ENCODE data around the gene FRMD4A.
"Not testable (repeated sequence)": the region's sequence is repeated elsewhere in the genome, so short reads cannot be mapped to it uniquely, and the experiment has no call there.

The FRMD4A gene

DNA sequence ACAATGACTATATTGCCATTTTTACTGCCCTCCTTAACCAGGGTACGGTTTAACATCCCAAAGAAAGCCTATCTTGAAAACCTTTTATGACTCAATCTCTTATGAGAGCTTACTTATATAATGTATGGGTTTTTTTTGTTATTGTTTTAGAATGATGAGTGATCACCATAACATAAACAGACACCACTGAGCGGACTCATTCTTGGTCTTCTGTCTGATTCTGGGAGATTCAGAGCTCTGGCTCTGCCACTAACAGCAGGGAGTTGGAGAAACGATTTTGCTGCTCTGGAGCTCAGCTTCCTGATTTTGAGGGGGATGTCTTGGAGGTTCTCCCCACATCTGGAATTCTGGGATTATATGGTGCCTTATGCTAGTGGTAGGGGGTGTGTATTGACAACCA is 244.1 kb downstream of the FRMD4A start:
- DNase-seq, result peak; percentile 60

- peak; percentile 63 for DNase-seq
Observed at GRCh38 chr10:14084875-14085274, 245.8 kb downstream of the FRMD4A start.

GRCh38 chr10:14080795-14081194 is 249.9 kb downstream of the FRMD4A start:
- DNase-seq, result no peak

DNA sequence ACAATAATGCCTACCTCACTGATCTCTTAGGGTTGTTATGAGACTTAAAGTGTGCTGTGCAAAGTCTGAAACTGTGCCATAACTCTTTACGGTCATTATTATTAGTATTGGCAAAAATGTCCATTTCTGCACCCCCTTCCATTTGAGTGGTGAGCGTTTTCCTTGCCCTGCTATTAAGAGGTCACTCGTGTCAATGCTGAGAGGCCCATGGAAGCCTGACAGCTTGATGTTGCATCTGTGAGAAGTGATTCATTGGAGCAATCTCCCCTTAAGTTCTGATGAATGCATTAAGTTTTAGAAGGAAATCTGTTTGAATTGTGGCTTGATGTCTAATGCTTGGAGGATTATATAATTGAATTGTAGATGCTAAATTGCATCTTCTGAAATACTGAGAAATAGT is 253.3 kb downstream of the FRMD4A start:
- no peak for DNase-seq

DNA sequence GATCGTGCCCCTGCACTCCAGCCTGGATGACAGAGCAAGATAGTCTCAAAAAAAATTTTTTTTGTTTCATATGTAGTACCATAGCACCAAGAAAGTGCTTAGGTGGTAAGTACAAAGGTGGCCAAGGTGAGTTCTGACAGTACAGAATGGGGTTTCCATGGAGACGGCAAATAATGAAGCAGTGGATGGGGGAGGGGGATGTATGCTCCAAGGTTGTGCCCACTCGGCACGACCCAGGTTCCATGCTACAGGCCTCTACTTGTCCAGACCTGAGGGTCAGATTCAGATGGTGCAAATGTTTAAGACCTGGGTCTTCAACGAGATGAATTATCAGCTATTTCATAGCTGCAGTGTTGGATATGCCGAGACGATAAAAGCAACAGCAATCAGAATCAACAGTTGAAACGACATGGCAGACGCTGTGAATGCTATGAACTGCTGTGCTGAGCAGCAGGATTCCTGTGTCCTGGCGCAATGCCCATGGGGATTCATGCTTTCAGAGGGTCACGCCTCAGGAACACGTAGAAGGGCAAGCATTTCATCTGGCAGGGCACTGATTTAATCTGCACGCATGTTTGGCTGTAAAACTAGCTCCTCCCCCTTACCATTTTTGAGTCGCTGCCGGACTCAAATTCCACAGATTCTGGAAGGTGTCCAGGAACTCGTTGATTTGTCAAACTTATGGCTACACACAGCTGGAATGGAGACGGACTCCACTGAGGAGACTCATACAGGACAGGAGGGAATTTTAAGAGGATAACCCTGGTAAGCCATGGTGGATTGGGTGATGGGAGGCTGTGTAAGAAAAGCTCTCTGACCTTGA is 256.5 kb downstream of the FRMD4A start:
- DNase-seq, result peak; percentile 100

- DNase-seq, result peak; percentile 24
Observed at GRCh38 chr10:14072541-14072940, 258.2 kb downstream of the FRMD4A start.

DNA sequence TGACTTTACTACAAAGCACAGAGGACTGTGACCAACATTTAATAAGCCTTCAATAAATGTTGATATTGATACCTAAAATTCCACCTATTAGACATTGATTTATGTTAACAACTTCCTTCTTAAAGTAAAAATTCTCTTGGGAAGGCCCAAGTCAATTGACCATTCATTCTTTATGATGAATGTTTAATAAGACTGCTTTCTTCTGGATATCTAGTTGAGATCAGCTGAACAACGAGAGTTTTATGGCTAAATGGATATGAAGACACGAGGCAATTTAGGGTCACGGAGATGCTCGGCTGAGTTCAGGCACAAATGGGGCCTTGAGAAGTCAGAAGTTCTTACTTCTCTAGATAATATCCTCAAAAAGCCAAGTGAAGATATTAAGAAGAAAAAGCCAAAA is 258.8 kb downstream of the FRMD4A start:
- DNase-seq, result no peak

DNA sequence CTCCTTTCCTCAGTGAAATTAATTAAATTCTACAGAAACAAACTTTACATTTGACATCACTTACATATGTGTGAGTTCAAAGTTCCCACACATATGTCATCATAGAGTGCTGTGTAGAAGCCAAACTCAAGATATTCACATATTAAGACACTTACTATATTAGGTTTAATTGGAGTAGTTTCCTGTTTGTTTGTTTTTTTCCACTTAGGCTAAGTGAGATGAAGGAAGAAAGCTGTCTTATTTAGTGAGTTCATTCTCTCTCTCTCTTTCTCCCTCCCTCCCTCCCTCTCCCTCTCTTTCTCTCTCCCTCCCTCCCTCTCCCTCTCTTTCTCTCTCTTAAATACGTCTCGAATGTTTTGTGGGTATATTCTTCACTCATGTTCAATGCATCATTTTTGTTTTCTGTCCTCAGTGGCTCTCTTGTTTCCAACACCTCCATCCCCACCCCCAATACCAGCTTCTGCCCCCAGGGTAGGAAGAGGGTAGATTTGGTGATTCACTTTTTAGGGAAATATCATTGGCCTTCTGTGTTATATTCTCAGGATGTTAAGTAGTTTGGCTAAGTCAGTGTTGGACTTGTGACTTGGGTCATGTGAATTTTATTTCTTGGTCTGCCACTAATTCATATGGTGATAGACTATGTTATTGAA is 262.0 kb downstream of the FRMD4A start:
- no peak for DNase-seq

- DNase-seq, result not testable (repeated sequence)
Observed at GRCh38 chr10:14067638-14068037, 263.1 kb downstream of the FRMD4A start.

DNA sequence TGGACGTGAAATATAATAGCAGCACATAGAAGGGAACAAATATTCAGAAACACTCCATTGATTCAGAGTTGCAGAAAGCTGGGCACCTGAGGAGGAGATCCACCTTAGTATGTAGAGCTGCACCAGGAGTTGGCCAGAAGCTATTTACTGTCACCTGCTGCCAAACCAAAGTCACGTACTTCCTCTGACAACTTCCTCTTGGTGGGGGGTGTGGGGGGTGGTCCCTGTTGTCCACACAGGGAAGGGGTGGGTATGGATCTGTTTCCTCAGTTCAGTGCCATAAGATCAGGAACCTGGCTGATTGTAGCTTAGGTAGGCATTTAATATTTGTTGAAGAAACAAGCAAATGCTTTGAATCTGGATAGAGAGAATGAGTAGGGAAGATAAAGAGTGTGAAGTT is 264.6 kb downstream of the FRMD4A start:
- DNase-seq, result no peak

DNA sequence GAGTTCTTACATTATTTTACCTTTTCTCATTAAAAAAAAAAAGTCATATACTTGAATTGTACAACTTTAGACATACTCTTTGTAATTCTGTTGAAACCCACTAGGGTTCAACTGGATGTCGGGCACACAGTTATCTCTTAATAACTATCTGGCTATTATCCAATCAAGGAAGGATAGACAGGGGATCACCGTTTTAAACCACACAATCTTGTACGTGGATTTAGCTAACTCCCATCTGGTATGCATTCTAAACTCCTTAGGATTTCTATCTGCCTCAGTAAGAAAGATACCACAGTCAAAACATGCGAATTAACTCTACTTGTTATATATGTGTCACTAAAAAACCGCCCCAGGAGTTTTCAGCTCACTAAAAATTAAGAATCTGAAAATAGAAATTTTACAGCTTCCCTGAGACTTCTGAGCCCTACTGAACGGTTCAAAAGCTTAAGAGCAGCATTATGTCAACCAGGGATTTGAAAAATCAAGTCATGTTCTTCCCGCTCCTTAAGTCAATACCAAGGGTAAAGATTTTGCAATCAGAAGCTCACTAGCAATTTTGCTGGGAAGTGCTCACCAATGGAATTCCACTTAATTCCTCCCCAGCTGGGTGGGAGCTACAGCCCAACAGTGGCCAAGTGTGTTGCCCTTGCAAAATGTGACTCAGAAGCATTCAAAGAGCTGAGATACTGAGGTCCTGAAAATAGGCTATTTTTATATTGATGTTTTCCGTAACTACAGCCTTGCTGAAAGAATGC is 267.0 kb downstream of the FRMD4A start:
- DNase-seq, result peak; percentile 94

DNA sequence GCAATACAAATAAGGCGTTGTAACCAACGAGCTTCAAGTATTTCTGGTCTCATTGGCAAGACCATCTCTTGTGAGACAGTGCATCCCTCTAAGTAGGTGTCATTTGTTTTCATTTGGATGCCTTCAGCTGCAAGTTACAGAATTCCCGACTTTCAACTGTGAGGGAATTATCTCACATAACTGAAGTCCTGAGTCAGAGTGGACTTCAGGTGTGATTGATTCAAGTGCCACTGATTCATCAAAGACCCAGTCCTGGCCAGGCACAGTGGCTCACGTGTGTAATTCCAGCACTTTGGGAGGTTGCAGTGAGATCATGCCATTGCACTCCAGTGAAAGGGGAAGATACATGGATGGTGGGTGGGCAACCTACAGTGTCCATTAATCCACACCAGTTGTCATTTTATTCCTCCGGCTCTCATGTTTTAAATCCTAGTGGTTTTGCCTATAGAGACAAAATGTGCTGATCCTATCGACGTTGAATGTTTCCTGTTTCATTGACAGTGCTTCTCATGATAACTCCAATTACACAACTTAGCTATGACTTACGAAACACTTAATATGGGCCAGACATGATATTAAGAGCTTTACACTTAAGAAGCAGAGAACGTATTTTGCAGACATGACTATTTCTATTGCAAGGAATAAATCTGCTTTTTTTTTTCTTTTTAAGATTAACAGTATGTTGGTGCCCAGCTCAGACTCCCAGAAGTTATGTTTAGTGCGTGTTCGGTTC is 268.0 kb downstream of the FRMD4A start:
- DNase-seq, result peak; percentile 36

DNA sequence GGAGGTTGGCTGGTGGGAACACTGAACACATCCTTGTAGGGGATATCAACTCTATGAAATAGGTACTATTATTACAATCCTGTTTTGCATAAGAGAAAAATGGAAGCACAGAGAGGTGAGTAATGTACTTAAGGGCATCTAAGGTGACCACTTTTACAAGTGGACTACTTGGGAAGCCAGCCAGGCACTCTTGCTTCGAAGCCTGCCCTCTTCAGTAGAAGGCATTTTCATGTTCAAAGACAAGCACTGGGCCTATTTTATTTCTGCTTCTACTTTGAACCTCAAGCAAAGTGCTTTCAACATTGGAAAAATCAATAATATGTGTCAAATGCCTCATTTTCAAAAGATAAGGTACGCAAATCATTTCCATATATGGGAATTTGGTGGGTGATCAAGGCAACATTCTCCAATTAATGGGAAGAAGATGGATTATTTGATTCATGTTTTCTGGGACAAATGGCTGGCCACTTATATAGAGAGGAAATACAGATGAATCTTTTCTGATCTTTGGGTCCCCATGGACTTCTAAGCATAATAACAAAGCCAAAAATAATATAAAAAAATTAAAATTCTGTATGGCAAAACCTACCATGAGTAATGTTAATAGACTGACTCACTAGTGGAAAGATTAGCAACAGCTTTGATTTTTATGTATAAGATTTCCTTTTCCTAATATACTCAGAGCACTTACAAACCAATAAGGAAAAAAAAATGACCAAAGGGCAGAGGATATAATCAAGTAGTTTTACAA is 270.2 kb downstream of the FRMD4A start:
- peak; percentile 31 for DNase-seq

DNA sequence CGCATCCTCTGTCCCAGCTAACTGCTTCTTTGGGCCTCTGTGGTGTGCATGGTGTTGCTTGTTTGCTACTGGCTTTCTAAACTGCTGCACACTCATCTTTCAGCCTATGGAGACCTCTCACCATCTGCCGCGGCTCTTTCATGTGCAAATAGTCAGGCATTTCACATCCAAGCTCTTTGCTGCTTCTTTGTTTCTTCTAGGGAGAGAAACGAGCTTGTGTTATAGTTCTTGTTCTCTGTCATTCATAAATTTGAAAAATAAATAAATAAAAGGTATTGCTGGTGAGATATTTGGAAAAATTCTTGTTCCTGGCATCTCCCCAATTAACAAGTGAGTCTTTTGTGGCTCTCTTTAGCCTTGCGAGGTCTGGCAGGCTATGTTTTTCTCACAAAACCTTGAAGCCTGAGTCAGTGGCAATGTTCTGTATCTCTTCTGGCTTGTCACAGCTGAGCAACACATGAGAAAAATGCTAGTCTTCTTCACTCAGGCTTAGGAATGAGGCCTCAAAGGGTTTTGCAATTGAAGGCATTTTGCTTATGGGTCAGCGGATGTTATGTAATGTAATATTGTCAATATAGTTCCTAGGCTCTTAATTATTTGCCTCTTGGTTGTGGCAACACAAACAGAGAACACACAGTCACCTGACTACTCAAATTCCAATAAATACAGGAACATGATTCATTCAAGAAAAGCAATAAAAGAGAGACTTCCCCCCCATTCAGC is 274.0 kb downstream of the FRMD4A start:
- peak; percentile 87 for DNase-seq

GRCh38 chr10:14052931-14053330 is 277.8 kb downstream of the FRMD4A start:
- no peak for DNase-seq

DNA sequence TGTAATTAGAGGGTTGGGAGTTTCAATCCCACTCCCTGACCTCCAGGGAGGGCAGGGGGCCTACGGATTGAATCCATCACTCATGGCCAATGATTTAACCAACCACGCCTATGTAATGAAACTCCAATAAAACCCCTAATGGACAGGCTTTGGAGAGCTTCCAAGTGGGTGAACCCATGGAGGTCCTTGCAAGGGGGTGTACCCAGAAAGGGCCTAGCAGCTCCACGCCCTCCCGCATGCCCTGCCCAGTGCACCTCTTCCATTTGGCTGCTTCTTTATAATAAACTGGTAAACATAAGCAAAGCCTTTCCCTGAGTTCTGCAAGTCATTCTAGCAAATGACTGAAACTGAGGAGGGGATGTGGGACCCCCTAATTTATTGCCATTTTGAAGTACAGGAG is 280.1 kb downstream of the FRMD4A start:
- no peak for DNase-seq

GRCh38 chr10:14048930-14049613 is 281.7 kb downstream of the FRMD4A start:
- no peak for DNase-seq

DNA sequence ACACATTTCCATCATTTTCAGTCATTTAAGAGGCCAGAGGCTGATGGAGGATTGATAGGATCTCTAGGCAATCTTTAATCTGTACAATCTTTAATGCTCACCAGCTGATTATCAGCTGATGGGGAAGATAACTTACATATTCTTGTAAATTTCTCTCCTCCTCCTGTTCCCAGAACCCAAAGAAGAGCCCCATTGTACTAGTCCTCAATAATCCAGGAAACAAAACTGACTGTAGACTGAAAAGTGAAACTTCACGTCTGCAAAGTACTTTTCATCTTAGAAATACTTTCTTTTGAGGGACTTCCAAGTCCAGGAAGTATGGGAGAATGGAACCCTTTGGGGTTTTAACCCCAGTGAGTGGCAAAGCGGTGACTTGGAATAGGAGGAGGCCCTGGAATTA is 283.3 kb downstream of the FRMD4A start:
- DNase-seq, result no peak

- not testable (repeated sequence) for DNase-seq
Observed at GRCh38 chr10:14042051-14042450, 288.7 kb downstream of the FRMD4A start.

DNA sequence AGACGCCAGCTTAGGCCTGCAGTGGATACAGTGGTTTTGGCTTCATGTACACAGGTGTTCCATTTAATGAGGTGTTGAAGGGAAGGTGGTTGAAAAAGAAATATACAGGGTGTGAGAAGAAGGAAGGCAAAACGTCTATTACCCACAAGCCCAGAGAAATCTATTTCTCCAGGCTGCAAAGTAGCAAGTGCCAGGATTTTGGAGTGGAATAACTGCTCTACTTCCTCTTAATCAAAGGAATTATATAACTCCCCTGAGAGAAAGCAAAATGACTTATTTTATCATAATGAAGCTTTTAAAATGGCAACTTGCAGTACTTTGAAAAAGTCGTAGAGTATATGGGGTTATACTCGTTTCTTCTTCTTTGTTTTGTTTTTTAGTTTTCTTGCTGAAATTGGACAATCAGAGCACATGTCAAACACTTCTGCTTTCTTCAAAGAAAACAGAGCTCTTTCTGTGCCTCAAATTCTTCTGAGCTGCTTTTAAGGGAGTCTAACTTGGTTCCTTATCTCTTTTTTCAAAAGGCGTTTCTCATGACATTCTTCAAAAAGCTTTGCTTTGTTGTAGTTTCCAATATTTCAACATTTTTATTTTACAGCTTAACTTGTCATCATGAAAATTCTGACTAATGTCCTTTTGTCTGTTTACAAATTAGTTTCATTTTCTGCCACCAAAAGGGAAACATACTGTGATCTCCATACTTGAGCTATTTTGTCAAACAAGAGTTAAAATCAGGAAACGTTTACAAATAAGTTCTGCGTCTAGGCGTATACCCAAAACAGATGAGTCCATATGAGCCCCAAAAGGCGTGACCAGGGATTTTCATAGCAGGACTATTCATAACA is 289.7 kb downstream of the FRMD4A start:
- DNase-seq, result no peak

Measured in fibroblast of upper back skin (primary cell).